GM21576 (cell line): ENCODE measurements around the gene PARP11.

ENCODE experiments used
- ATAC-seq: cut with Tn5 transposase; IDR thresholded peaks from one replicate; pipeline ENCODE4 v1.9.1; 2021; ENCODE audit warnings: mild to moderate bottlenecking, moderate library complexity; ENCODE audit not compliant: unreplicated experiment

Gene PARP11, protein sequence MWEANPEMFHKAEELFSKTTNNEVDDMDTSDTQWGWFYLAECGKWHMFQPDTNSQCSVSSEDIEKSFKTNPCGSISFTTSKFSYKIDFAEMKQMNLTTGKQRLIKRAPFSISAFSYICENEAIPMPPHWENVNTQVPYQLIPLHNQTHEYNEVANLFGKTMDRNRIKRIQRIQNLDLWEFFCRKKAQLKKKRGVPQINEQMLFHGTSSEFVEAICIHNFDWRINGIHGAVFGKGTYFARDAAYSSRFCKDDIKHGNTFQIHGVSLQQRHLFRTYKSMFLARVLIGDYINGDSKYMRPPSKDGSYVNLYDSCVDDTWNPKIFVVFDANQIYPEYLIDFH

DNA sequence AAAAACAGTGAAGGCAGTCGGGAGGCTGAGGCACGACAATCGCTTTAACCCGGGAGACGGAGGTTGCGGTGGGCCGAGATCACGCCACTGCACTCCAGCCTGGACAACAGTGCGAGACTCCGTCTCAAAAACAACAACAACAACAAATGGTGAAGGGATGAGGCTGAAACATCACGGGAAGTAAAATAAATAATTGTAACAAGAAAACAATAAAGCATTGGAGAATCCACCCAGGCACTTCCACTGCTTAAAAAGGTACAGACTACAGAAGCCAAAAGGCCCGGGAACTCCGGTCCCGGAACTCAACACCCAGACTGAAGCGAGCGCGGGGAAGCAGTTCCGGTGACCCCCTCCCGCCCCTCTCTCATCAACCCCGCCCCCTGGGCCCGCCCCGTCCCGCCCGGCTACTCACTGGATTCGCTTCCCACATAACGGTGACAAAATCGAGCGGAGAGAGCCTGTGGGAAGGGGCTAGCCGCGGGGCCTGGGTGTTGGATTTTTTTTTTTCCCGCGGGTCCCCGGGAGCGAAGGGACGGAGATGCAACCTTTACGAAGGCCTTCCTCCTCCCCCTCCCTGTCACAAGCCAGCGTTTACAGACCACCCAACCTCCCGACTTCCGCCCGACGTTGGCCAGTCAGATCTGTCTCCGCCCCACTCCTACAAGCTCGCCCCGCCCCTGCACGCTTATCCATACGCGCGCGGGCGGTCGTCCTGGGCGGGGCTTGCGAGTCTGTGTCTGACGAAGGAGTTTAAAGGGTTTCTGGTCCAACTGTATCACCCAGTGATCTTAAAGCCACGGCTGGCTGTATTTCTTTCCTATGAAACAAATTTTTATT, at the start of gene PARP11:
PARP11 (minus strand) TSS at position 600 of the 837 bp plus-strand sequence; CDS start at position 430, 170 bp downstream.
- peak; percentile 97 for ATAC-seq

GRCh38 chr12:3922033-3922432, 48.8 kb upstream of the PARP11 start:
- ATAC-seq, result no peak

- no peak for ATAC-seq
Observed at GRCh38 chr12:3921526-3921925, 48.3 kb upstream of the PARP11 start.

DNA sequence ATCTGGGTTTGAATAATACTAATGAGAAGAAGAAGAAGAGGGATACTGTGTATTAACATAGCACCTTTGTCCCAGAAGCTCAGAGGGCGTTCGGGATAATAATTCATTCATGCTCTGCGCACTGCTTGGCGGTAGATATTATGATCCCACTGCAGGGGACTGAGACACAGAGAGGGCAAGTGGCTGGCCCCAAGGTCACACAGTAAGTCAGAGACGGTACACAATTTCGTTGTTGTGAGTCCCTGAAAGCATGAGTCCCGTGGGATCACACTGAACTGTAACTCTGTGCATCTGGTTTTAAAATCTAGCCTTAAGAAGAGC, 47.9 kb upstream of the PARP11 start:
- ATAC-seq, result no peak

DNA sequence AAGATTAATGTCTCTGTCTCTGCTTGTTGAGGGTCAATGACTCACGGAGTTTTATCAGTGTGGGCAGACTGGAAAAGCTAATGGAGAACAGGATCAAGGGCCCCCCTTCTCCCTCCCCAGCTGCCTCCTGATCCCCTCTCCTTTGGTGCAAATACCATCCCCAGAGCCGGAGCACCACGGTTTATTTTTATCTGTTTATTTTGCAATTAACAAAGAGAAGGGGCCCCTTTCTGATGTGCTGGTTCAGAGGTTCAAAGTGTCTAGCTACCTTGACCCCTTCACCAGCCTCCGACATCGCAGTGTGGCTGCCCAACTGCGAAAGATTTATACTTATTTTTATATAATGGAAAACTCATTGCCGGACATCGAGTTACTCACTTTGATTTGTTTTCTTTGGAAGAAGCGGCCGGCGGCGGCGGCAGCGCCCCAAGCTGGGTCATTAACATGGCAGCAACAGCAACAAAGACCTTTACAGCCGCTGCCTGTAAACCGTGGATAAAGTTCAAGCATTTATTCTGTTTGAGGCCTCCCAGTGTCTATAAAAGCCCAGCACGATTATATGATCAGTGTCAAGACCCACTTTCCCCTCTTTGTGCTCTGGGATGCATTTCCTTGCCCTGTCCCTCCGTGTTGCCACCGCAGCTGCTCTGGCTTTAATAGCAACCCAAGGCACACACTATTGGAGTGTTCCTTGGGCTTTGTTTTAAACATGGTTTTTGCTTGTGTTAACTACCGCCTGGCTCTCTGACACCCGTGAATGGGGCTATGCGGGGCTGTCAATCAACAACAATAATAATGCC, 47.4 kb upstream of the PARP11 start:
- no peak for ATAC-seq

DNA sequence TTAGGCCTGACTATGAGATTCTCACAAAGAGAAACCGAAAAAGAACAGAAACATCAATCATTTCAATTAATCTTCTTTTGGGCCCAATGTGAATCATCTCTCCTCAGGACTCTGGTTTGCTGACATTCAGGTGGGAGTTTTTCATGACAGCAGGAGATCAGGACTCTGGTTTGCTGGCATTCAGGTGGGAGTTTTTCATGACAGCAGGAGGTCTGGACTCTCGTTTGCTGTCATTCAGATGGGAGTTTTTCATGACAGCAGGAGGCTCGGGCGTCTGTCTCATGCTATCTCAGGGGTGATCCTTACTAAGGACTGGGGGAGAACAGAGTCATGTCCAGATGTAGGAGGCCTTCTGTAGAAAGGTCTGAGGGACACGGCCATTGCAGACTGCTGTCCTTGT, 40.1 kb upstream of the PARP11 start:
- no peak for ATAC-seq

DNA sequence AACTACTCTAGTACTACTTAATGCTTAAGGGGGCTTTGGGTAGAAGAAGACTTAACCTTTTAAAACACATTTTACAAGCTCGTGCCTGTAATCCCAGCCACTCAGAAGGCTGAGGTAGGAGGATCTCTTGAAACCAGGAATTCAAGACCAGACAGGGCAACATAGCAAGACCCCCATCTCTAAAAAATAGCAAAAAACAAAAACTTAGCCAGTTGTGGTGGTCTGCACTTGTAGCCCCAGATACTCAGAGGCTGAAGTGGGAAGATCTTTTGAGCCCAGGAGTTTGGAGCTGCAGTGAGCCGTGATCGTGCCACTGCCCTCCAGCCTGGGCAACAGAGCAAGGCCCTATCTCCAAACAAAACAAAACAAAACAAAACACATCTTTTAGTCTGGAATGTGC, 39.7 kb upstream of the PARP11 start:
- ATAC-seq, result no peak

DNA sequence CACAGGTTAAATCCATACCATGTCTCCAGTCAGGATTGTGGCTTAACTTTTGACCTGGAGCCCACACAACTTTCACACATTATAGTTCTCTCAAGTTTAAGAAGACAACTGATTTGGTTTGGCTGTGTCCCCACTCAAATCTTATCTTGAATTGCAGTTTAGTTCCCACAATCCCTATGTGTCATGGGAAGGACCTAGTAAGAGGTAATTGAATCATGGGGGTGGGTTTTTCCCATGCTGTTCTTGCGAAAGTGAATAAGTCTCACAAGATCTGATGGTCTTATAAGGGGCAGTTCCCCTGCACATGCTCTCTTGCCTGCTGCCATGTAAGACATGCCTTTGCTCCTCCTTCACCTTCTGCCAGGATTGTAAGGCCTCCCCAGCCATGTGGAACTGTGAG, 38.2 kb upstream of the PARP11 start:
- ATAC-seq, result no peak

GRCh38 chr12:3905664-3906063, 32.5 kb upstream of the PARP11 start:
- no peak for ATAC-seq

- ATAC-seq, result no peak
Observed at GRCh38 chr12:3904999-3905398, 31.8 kb upstream of the PARP11 start.

DNA sequence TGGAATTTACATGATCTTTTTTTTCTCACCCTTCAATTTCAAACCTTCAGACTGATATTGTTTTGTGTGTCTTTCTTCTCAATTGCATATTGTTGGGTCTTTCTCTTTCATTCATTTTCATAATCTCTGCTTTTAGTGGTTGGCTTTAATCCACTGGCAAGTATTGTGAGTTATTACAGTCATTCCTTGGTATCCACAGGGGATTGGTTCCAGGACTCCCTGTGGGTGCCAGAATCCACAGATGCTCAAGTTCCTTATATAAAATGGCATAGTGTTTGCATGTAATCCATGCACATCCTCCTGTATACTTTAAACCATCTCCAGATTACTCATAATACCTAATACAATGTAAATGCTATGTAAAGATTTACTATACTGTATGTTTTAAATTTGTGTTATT, 29.7 kb upstream of the PARP11 start:
- ATAC-seq, result no peak

GRCh38 chr12:3901116-3901515, 27.9 kb upstream of the PARP11 start:
- ATAC-seq, result no peak

DNA sequence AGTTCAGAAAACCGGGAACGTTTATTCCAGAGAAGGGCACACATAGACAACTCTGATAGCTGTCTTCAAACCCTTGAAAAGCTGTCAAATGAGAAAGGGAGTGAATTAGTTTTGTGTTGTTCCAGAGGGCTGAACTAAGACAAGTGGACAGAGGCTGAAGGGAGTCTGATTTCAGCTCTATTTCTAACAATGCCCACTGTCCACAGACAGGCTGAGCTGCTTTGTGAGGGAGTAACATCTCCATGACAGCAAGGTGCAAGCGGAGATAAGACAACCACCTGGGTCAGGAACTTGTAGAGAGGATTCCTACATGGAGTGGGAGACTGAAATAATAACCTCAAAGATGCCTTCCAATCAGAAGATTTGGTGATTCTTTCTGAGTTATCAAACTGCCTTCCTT, 25.6 kb upstream of the PARP11 start:
- ATAC-seq, result no peak

GRCh38 chr12:3897371-3897971, 24.3 kb upstream of the PARP11 start:
- ATAC-seq, result no peak

- ATAC-seq, result no peak
Observed at GRCh38 chr12:3896801-3897351, 23.7 kb upstream of the PARP11 start.

DNA sequence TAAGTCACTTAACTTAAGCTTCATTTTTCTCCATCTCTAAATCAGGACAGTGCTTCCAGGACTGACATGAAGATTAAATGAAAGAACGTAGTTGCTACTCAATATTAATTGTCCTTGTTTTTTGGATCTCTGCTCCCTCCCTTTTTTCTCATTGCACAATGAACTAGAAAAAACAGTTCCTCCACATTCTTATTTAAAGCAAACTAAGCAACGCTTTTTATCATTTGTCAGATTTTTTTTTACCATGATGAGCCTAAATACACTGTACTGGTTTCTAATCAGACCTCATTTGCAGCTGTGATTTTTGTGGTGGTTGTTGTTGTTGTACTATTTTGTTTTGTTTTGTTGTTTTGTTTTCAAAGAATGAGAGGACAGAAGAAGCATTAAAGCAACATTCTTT, 23.2 kb upstream of the PARP11 start:
- no peak for ATAC-seq

GRCh38 chr12:3892631-3893030, 19.4 kb upstream of the PARP11 start:
- no peak for ATAC-seq

- no peak for ATAC-seq
Observed at GRCh38 chr12:3891201-3891600, 18.0 kb upstream of the PARP11 start.

DNA sequence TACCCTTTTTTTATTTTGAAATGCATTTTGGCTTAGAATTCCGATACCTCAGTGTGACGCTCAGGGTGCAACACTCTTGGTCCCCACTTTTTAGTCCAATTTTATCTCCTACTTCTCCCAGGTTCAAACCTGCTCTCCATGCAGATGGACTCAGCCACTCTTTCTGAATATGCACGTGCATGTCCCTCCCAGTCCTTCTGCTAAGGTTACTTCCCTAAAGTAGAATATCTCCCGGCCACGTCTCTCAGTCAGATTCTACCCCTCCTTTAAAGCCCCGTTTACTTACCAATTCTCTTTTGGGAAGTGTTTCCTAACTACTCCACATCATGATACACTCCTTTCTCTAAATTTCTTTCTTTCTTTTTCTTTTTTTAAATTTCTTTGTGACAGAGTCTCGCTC, 15.5 kb upstream of the PARP11 start:
- no peak for ATAC-seq

DNA sequence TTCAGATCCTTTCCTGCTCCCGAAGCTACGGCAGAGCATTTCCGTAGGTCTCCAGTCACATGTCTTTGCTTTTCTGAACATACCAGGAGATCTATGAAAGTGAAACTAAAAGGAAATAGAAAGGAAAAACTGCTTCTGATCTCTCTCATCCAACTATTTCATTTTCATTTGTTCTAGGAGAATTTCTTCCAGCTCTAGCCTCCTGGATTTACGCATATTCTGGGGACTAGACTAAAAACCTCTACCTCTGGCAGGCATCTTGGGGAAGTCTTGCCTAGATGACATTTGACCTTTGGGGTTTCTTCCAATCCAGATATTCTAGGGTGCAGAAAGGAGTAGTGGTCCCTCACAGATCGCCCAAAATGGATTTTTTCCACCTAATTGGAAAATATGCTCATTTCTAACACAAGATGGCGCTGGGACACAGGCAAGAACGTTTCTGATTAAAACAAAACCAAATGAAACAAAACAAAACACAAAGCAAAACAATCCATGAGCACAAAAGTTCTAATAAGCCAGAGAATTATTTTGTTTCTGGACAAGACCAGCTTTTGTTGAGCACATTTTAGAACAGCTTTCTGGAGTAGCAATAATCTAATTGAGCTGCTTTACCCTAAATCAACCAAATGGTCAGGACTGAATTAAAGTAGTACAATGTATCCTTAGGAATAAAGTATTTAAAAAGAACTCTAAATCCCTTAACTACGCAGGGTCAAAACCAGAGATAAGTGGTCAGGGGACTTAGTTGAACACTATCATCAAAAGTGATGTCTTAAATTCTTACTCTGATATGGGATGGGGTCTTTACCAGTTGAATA, 12.3 kb upstream of the PARP11 start:
- ATAC-seq, result no peak
